ENCODE data around the gene MED27. TPM values are rescaled to one million over a fixed set of nuclear protein-coding genes. Genes with fewer than 3 reads are reported as not detected.

Gene MED27
- total and polyA plus RNA-seq, 7 donors, result 10.7 to 24.4 (median 14.2) TPM

DNA sequence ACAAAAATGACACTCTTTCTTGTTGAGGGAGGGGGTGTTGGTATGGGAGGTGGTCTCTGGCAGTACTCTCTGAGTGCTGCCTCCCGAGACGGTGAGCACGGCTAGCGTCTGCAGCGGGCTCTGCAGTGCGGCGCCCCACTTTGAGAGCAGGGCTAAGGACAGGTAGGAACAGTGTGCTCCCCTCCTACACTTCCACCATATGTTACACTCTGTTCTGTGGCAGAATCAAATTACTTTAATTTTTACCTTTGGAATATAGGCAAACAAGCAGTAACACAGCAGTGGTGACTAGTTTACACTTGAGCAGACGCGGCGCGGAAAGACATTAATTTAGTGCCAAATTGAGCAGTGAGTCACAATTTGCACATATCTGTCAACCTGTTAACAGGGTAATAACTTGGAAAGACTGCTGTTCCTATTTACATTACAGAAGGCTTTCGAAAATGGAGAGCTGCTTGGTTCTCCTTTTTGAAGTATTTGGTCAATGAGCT, 136.3 kb downstream of the MED27 start:
- H3K27me3 ChIP-seq (ENCODE audit: insufficient read depth in 3 of 3, low read length in 2 of 3), result no peaks in the 10 kb centered on the region
- no peaks in the 10 kb centered on the region for H3K9me3 ChIP-seq
- no peaks in the 10 kb centered on the region for H3K4me1 ChIP-seq
- H3K36me3 ChIP-seq (ENCODE audit: insufficient read depth in 1 of 2, low read depth in 1 of 2), result peaks cover 3 to 11% of the 10 kb centered on the region in 2 donors
- TF ChIP-seq, protein P1, sequence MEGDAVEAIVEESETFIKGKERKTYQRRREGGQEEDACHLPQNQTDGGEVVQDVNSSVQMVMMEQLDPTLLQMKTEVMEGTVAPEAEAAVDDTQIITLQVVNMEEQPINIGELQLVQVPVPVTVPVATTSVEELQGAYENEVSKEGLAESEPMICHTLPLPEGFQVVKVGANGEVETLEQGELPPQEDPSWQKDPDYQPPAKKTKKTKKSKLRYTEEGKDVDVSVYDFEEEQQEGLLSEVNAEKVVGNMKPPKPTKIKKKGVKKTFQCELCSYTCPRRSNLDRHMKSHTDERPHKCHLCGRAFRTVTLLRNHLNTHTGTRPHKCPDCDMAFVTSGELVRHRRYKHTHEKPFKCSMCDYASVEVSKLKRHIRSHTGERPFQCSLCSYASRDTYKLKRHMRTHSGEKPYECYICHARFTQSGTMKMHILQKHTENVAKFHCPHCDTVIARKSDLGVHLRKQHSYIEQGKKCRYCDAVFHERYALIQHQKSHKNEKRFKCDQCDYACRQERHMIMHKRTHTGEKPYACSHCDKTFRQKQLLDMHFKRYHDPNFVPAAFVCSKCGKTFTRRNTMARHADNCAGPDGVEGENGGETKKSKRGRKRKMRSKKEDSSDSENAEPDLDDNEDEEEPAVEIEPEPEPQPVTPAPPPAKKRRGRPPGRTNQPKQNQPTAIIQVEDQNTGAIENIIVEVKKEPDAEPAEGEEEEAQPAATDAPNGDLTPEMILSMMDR (IDR thresholded peaks at IDR 0.05), result no peak
- H3K4me3 ChIP-seq, result no peak overlapping the region
- WGBS, 3 donors, result 94 to 96% (median 94%) methylated on average over 12 of the region's 12 CpGs
- ATAC-seq (no peak), DNase-seq (no peak)
- H3K27ac ChIP-seq, result no peak overlapping the region
- intact Hi-C loops (cut with DNase I), result no loop called here

DNA sequence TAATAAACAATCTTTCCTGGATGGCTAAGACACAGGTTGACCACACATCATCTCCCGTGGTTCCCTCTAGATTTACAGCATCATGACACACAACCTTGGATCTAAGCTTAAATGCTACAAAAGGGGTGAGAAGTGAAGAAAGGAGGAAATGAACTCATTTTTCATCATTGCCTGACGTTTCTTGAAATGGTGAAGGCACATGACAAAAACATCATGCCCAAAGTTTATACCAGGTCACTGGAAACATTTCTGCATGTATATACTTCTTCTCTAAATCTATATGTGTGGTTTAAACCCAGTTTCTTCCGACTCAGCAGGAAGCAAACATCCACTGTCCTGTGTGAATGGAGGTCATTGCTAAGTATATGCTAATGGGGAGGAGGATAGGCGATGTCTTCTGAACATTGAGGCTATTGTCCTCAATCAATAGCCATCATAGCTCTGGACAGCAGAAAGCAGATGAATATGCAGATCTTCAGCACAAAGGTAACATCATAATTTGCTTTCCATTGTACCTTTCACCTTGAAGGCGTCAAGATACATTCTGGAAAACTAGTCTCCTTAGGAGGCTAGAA, 137.4 kb downstream of the MED27 start:
- TF ChIP-seq, protein P1 (IDR thresholded peaks at IDR 0.05), result no peak
- 80 to 92% (median 88%) methylated on average over 5 of the region's 5 CpGs for WGBS, 3 donors

GRCh38 chr9:131937451-131937850, 142.2 kb downstream of the MED27 start:
- Histone ChIP-seq H3K4me3 (no peak overlapping the region), H3K36me3 (ENCODE audit: insufficient read depth in 1 of 2, low read depth in 1 of 2) (peaks cover 3 to 14% of the 10 kb centered on the region in 2 donors), H3K27me3 (ENCODE audit: insufficient read depth in 3 of 3, low read length in 2 of 3) (no peaks in the 10 kb centered on the region), H3K9me3 (peaks cover 9% of the 10 kb centered on the region), H3K4me1 (no peaks in the 10 kb centered on the region), H3K27ac (no peak overlapping the region)
- intact Hi-C loops (cut with DNase I), result no loop called here
- TF ChIP-seq, protein P1 (IDR thresholded peaks at IDR 0.05), result no peak
- WGBS, 3 donors, result 87 to 97% (median 92%) methylated on average over 2 of the region's 2 CpGs
- DNase-seq, result no peak
- no peak for ATAC-seq

More for the DNA sequence above, 137.4 kb downstream of the MED27 start:
- DNase-seq (no peak), ATAC-seq (no peak)
- intact Hi-C loops (cut with DNase I), result no loop called here
- Histone ChIP-seq H3K4me1 (no peaks in the 10 kb centered on the region), H3K36me3 (ENCODE audit: insufficient read depth in 1 of 2, low read depth in 1 of 2) (peaks cover 3 to 14% of the 10 kb centered on the region in 2 donors), H3K4me3 (no peak overlapping the region), H3K27me3 (ENCODE audit: insufficient read depth in 3 of 3, low read length in 2 of 3) (no peaks in the 10 kb centered on the region), H3K27ac (no peak overlapping the region), H3K9me3 (no peaks in the 10 kb centered on the region)

GRCh38 chr9:131936929-131937328, 142.7 kb downstream of the MED27 start:
- DNase-seq (no peak), ATAC-seq (no peak)
- Histone ChIP-seq H3K4me3 (no peak overlapping the region), H3K4me1 (no peaks in the 10 kb centered on the region), H3K36me3 (ENCODE audit: insufficient read depth in 1 of 2, low read depth in 1 of 2) (peaks cover 3 to 14% of the 10 kb centered on the region in 2 donors), H3K27ac (no peak overlapping the region), H3K9me3 (peaks cover 9% of the 10 kb centered on the region), H3K27me3 (ENCODE audit: insufficient read depth in 3 of 3, low read length in 2 of 3) (no peaks in the 10 kb centered on the region)
- WGBS, 3 donors, result 88 to 90% (median 89%) methylated on average over 3 of the region's 3 CpGs
- TF ChIP-seq, protein P1 (IDR thresholded peaks at IDR 0.05), result no peak
- intact Hi-C loops (cut with DNase I), result no loop called here

- H3K4me1 ChIP-seq, result no peaks in the 10 kb centered on the region
- H3K36me3 ChIP-seq (ENCODE audit: insufficient read depth in 1 of 2, low read depth in 1 of 2), result peaks cover 3 to 14% of the 10 kb centered on the region in 2 donors
- DNase-seq (no peak), ATAC-seq (no peak)
- H3K9me3 ChIP-seq, result peaks cover 9% of the 10 kb centered on the region
- TF ChIP-seq, protein P1 (IDR thresholded peaks at IDR 0.05), result no peak
- WGBS, 3 donors, result 96 to 97% (median 97%) methylated on average over 3 of the region's 3 CpGs
- H3K27ac ChIP-seq, result no peak overlapping the region
- intact Hi-C loops (cut with DNase I), result no loop called here
- no peak overlapping the region for H3K4me3 ChIP-seq
- H3K27me3 ChIP-seq (ENCODE audit: insufficient read depth in 3 of 3, low read length in 2 of 3), result no peaks in the 10 kb centered on the region
Observed at GRCh38 chr9:131934673-131935072, 145.0 kb downstream of the MED27 start.

Data from psoas muscle (tissue), 8 donors.